Activated CD8-positive, alpha-beta memory T cell treated with anti-CD3 and anti-CD28 coated beads, Interleukin-2, amount 50 U/mL, for 24 hours (primary cell): Measurements from ENCODE around the gene MYZAP.
"Not testable (repeated sequence)": the region's sequence is repeated elsewhere in the genome, so short reads cannot be mapped to it uniquely, and the experiment has no call there.

ENCODE experiments used
- DNase-seq: peaks from one replicate; pipeline ENCODE4 v3.0.0-alpha.2; 2020; ENCODE audit errors: extremely low read depth

Gene MYZAP

GRCh38 chr15:57592836-57593420, 1.2 kb downstream of the MYZAP start:
- no peak for DNase-seq

- no peak for DNase-seq
Observed at GRCh38 chr15:57594479-57594878, 2.8 kb downstream of the MYZAP start.

GRCh38 chr15:57595011-57595866, 3.5 kb downstream of the MYZAP start:
- no peak for DNase-seq

GRCh38 chr15:57596301-57596855, 4.7 kb downstream of the MYZAP start:
- DNase-seq = no peak

GRCh38 chr15:57596978-57597377, 5.3 kb downstream of the MYZAP start:
- no peak for DNase-seq

- no peak for DNase-seq
Observed at GRCh38 chr15:57597431-57597830, 5.7 kb downstream of the MYZAP start.

GRCh38 chr15:57598346-57598745, 6.6 kb downstream of the MYZAP start:
- no peak for DNase-seq

- DNase-seq = no peak
Observed at GRCh38 chr15:57599296-57599810, 7.6 kb downstream of the MYZAP start.

- DNase-seq = no peak
Observed at GRCh38 chr15:57600197-57600596, 8.5 kb downstream of the MYZAP start.

- no peak for DNase-seq
Observed at GRCh38 chr15:57604507-57604906, 12.8 kb downstream of the MYZAP start.

GRCh38 chr15:57605491-57605890, 13.8 kb downstream of the MYZAP start:
- no peak for DNase-seq

GRCh38 chr15:57606048-57606447, 14.3 kb downstream of the MYZAP start:
- DNase-seq = no peak

GRCh38 chr15:57606816-57607215, 15.1 kb downstream of the MYZAP start:
- no peak for DNase-seq

- no peak for DNase-seq
Observed at GRCh38 chr15:57607570-57608000, 15.9 kb downstream of the MYZAP start.

- DNase-seq = no peak
Observed at GRCh38 chr15:57609805-57610529, 18.3 kb downstream of the MYZAP start.

- DNase-seq = no peak
Observed at GRCh38 chr15:57611123-57611522, 19.4 kb downstream of the MYZAP start.

- DNase-seq = no peak
Observed at GRCh38 chr15:57611938-57612337, 20.2 kb downstream of the MYZAP start.

GRCh38 chr15:57614241-57614640, 22.5 kb downstream of the MYZAP start:
- DNase-seq = no peak

GRCh38 chr15:57615951-57616496, 24.3 kb downstream of the MYZAP start:
- not testable (repeated sequence) for DNase-seq

- no peak for DNase-seq
Observed at GRCh38 chr15:57618325-57618724, 26.6 kb downstream of the MYZAP start.

GRCh38 chr15:57619746-57620145, 28.0 kb downstream of the MYZAP start:
- no peak for DNase-seq

- DNase-seq = no peak
Observed at GRCh38 chr15:57624730-57625129, 33.0 kb downstream of the MYZAP start.
